NK-92 (cell line): ENCODE results near the gene BAIAP2.
"Not testable (repeated sequence)": the region's sequence is repeated elsewhere in the genome, so short reads cannot be mapped to it uniquely, and the experiment has no call there.

Experiments used
- DNase-seq: peaks from one replicate; lab custom pipeline; 2025; ENCODE audit not compliant: unreplicated experiment; lab: John Stamatoyannopoulos, UW

The BAIAP2 gene

GRCh38 chr17:81135505-81136278 is 100.7 kb downstream of the BAIAP2 start:
- DNase-seq: no peak

- DNase-seq: no peak
Observed at GRCh38 chr17:81136366-81136765, 101.4 kb downstream of the BAIAP2 start.

- no peak for DNase-seq
Observed at GRCh38 chr17:81137248-81137647, 102.3 kb downstream of the BAIAP2 start.

- no peak for DNase-seq
Observed at GRCh38 chr17:81138083-81138482, 103.1 kb downstream of the BAIAP2 start.

- DNase-seq: no peak
Observed at GRCh38 chr17:81138500-81138899, 103.5 kb downstream of the BAIAP2 start.

- DNase-seq: no peak
Observed at GRCh38 chr17:81139428-81139827, 104.5 kb downstream of the BAIAP2 start.

GRCh38 chr17:81140018-81140417 is 105.1 kb downstream of the BAIAP2 start:
- no peak for DNase-seq

- no peak for DNase-seq
Observed at GRCh38 chr17:81140695-81141094, 105.7 kb downstream of the BAIAP2 start.

- DNase-seq: no peak
Observed at GRCh38 chr17:81142301-81143199, 107.6 kb downstream of the BAIAP2 start.

GRCh38 chr17:81143200-81143527 is 108.2 kb downstream of the BAIAP2 start:
- DNase-seq: no peak

GRCh38 chr17:81143717-81144422 is 108.9 kb downstream of the BAIAP2 start:
- no peak for DNase-seq

GRCh38 chr17:81144423-81144781 is 109.5 kb downstream of the BAIAP2 start:
- DNase-seq: no peak

GRCh38 chr17:81146208-81146607 is 111.3 kb downstream of the BAIAP2 start:
- DNase-seq: not testable (repeated sequence)

GRCh38 chr17:81147701-81148100 is 112.8 kb downstream of the BAIAP2 start:
- DNase-seq: no peak

- DNase-seq: no peak
Observed at GRCh38 chr17:81148571-81148970, 113.6 kb downstream of the BAIAP2 start.

- DNase-seq: no peak
Observed at GRCh38 chr17:81148986-81149533, 114.1 kb downstream of the BAIAP2 start.

- DNase-seq: no peak
Observed at GRCh38 chr17:81150377-81151077, 115.6 kb downstream of the BAIAP2 start.

GRCh38 chr17:81151278-81151677 is 116.3 kb downstream of the BAIAP2 start:
- no peak for DNase-seq

- no peak for DNase-seq
Observed at GRCh38 chr17:81152288-81152828, 117.4 kb downstream of the BAIAP2 start.

- no peak for DNase-seq
Observed at GRCh38 chr17:81153340-81153803, 118.4 kb downstream of the BAIAP2 start.
